ENCODE data around the gene A3GALT2.
"Not testable (repeated sequence)": the region's sequence is repeated elsewhere in the genome, so short reads cannot be mapped to it uniquely, and the experiment has no call there.

Gene A3GALT2

DNA sequence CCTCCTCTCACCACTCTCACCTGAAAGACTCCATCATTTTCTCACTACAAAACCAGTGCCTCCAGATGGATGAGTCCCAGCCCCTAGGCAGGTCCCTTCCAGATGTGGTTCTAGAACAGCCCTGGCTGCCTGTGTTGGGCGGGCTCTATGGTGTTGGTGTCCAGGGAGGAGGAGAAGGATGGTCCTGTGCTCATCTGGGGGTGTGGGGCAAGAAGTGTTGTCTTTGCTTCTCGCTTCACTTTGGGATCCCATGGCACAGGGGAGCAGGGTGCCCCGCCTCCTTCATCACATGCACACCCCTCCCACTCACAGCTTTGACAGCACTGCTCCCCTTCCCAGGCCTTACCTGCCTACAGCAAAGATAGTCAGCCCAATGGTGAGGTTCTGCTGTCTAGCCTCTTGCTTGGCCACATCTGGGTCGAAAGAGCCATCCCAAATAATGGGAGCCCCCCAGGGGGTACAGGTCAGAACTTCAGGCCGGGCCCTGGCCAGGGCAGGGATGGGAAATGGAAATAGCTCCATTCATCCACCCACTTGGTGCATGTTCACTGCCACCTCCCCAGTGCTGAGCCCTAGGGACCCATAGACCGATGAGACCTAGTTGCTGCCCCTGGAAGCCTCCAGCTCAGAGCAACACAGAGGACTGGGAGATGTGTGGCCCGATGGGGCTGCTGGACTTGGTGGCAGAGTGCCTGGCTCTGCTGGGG is 9.0 kb downstream of the A3GALT2 start:
- no peak for DNase-seq

DNA sequence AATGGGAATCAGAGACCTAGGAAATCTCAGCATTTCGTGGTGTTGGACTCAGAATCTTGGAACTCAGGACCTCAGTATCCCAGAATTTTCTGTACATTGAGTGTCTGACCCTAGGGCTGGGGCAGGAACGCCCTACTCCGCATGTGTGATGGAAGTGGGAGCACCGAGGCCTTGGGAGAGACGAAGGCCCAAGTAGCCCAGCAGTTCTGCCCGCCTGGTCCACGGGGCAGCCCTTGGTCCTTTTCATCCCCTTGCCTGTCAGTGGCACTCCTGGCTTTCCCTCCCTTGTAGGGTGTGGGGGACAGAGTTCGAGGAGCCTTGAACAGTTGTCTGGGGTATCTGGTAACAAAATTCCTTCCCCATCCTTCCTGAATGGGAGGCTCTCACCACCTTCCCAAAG is 10.2 kb downstream of the A3GALT2 start:
- no peak for DNase-seq

DNA sequence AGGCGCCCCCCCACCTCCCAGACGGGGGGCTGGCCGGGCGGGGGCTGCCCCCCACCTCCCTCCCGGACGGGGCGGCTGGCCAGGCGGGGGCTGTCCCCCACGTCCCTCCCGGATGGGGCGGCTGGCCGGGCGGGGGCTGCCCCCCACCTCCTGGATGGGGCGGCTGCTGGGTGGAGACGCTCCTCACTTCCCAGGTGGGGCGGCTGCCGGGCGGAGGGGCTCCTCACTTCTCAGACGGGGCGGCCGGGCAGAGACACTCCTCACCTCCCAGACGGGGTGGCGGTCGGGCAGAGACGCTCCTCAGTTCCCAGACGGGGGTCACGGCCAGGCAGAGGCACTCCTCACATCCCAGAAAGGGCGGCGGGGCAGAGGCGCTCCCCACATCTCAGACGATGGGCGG is 11.5 kb downstream of the A3GALT2 start:
- not testable (repeated sequence) for DNase-seq

DNA sequence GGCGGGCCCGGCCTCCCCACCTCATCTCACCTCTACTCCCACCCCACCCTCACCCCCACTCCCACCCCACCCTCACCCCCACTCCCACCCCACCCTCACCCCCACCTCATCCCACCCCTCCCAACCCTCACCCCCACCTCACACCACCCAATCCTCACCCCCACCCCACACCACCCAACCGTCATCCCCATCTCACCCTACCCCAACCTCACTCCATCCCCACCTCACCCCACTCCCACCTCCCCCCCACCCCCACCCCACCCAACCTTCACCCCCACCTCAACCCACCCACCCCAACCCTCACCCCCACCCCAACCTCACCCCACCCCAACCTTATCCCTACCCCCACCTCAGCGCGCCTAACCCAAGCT is 13.4 kb downstream of the A3GALT2 start:
- no peak for DNase-seq

DNA sequence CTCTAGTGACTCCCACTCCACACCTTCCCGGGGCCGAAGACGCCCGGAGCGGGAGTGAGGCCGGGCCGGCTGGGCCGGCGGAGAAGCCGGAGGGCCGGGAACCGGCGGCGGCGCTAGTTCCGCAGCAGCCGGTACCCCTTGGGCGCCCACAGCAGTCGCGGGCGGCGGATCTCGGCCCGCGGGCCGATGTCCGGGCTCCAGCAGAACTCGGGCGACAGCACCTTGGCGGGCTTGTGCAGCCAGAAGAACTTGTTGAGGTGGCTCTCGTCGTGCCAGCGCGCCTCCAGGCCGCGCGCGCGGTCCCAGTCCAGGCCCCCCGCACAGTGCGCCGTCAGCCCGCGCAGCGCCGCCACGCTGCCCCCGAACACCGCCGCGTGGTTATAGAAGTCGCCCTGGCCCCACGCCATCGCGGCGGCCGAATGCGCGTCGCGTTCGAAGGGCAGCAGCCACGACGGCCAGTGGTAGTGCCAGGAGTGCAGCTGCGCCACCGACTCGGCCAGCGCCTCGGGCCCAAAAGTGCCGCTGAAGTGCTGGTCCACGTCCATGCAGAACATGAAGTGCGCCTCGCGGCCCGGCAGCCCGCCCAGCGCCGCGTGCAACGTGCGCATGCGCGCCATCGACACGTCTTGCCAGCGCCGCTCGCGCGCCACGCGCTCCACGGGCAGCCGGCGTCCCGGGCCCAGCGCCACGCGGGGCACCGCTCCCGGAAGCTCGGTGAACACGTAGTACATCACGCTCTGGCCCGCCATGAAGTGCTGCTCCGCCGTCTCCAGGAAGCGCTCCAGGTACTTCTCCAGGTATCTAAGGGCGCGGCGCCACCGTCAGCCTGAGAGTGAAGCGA is 14.0 kb downstream of the A3GALT2 start:
- DNase-seq, result no peak

DNA sequence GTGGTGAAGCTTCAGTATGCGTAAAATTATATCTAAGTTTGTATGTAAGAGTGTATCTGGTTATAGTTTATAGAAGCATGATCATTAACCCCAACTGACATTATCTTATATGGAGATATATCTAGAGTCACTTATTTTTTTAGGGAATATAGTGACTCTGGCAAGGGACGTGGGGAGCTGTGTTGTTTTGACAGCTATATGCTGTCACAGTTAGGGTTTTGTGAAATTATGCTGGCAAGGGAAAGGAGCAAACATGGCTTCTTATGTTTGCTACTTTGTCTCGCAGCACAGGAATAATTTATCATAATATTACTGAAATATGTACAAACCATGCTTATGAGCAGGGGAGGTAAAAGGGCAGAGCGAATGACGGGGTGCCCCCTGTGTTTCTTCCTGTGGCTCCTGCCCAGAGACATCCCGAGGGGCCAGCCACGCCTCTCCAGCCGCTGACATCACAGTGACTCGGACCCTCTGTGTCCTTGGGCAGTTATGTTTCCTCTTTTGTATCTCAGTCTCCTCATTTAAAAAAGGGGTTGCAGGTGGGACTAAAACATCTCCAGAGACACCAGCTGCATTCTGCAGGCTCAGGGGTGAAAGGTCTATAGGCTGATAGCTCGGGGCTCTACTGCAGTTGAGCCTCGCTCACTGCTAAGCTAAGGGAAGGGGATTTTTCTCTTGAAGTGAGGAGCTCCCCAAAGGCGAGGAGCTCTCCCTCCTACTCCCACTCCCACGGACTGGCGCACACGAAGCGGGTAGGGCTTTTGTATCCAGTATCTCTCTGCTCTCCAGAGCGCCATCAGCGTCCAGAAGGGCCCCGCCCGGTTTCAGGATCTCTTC is 14.9 kb downstream of the A3GALT2 start:
- no peak for DNase-seq

DNA sequence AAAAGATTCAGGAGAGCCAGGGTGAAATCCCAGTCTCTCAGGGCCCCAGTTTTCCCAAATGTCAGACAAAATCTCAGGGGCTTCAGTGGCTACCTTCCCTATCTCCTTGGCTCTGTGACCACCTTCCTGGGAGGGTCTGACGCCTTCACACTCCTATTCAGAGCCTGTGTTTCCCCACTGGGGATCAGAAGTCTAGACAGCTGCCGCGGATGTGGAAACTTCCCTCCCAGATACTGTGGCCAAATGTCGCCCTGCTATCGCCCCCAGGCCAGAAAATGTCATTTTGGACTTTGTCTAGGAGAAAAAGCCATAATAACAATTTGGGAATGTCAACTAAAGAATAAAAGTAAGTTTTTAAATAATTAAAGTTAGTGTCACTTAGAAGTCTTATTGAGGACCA is 15.9 kb downstream of the A3GALT2 start:
- DNase-seq, result no peak

DNA sequence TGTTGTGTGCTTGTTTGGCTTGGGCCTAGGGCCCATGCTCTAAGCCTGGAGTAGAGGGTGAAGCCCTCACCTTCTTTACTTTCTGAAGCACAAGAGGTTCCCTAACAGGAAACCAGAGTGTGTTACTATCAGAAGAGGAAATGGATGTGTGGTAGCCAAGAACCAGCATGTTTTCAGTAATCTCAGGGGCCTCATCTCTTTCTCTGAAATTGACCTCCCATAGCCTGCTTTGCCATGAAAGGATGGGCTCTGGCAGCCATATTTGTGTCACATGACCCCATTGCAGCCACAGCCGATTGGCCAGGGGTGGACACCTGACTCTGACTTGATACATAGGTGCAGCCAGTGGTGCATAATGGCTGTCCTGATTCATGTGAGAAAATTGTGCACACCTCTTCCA is 18.6 kb downstream of the A3GALT2 start:
- peak in 1 of 2 donors; percentile 35 for DNase-seq

DNA sequence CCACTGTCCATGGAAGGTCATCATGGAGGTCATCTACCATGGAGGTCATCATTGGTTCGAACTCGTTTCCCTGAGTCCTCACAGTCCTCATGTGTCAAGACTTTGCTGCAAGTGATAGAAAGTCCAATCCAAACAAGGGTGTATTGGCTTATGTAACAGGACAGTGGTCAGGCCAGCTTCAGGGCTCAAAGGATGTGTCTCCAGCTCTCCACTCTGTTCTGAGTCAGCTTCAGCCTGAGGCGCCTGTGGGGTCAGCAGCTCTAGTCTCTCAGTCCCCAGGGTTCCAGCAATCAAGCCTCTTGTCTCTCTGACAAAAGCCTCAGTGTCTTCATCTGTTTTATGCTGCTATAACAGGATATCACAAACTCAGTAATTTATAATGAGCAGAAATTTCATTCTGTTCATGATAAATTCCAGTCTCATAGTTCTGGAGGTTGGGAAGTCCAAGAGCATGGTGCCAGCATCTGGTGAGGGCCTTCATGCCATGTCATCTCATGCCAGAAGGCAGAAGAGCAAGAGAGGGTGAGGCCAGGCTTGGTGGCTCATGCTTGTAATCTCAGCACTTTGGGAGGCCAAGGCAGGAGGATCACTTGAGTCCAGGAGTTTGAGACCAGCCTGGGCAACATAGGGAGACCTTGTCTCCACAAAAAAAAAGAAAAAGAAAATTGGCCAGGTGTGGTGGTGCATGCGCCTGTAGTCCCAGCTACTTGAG is 19.5 kb downstream of the A3GALT2 start:
- DNase-seq, result no peak

DNA sequence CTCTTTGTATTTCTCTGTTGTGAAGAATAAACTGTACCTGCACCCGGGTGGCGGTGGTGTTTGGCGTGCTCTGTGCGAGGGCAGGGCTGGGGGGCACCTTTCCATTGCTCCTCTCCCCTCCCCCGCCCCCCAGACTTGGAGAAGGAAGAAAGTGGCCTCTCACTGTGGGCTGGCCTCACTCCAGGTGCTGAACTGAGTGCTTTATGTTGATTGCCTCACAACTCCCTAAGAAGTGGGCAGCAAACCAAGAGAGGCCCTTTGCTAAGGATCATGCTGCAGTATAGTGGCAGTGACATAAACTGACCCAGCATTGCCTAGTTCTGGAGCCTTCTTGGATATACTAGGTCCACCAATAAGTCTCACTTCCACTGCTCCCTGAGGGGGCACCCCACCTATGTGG is 20.2 kb downstream of the A3GALT2 start:
- DNase-seq, result no peak

DNA sequence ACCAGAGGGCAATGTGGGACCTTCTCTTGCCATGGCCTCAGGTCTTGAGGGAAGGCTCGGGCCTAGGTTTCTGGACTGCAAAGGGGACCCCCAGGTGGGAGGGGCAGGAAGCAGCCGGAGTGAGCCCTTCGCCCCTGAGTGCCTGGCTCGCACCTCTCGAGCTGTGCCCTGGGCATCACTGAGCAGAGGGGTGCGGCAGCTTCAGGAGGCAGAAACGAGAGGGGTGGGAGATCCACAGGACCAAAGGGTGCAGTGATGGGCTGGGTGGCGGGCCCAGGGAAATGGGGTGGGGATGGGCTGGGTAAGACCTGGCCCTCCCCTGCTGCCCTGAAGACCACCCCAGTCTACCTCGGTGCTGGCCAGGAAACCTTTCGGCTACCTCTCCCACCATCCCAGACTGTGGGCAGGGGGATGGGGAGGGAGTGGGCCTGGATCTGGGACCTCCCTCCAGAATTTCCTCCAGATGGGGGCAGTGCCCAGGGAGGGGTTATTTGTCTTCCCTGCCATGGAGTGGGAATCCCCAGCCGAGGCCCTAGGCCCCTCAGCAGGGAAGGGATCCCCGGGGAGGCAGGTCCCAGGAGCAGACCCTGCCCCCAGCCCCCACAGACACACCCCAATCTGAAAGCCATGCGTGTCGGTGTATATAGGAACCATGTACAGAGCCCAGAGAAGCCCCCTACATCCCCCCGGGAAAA is 21.3 kb downstream of the A3GALT2 start:
- no peak for DNase-seq

DNA sequence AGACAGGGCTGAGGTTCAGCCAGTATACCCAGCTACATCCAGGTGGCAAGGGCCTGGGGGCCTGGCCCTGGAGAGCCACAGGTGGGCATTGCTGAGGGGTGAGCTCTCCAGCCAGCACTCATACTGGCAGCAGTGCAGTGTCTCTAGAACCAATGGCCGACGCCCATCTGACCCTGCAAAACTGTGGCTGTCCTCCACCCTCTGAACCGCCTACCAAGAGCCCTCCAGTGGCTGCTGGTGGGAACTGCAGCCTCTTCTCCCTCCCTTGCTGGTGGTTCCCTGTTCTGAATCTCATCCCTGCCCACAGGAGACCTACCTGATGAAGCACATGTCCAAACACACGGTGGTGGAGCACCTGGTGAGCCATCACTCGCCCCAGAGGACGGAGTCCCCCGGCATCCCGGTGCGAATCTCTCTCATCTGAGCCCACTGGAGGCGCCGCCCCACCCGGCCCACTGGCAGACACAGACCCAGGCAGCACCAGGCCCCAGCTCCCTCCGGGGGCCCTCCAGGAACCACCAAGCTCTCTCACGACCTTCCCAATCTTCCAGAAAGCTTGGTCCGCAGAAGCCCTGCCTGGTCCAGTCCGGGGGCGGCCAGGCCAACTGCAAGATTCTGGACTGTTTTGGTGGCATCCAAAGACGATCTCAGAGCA is 22.1 kb downstream of the A3GALT2 start:
- peak; percentile 60 to 65 for DNase-seq

DNA sequence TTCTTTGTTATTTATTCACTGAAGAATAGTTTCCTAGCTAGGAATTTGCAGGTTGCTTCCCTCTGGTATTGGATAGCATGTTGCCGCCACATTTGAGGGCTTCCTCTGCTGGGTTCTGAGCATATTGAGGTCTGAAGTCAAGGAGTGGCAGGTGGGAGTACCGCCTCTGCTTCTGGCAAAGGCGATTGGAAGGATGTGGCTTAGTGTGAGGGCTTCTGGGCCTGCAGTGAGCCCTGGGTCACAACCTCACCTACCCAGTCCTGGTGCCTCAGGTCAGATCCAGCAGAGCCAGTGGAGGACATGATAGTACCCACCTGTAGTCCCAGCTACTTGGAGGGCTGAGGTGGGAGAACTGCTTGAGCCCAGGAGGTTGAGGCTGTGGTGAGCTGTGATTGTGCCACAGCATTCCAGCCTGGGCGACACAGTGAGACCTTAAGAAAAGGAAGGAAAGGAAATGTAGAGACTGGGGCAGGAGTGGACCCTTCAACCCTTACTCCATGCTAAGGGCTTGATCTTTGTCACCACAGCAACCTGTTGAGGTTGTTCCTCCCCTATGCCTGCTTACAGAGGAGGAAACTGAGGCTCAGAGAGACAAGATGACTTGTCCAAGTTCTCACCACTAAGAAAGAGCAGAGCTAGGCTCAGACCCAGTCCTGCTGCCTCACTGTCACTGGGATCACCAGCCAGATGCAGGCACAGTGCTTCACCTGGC is 22.8 kb downstream of the A3GALT2 start:
- DNase-seq, result no peak

DNA sequence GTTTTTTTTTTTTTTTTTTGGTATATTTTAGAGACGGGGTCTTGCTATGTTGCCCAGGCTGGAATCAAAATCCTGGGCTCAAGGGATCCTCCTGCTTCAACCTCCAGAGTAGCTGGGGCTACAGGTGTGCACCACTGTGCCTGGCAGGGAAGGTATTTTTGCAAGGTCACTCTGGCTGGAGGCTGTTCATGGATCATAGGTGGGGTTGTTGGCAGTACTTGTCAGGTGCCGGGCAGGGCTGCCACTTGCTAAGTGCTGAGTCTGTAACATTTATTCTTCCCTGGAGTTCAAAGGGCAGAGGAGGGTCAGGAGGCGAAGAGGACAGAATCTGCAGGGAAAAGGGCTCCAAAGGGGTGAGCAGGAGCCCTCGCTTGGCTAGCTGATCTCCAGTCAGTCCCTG is 24.1 kb downstream of the A3GALT2 start:
- DNase-seq, result no peak

DNA sequence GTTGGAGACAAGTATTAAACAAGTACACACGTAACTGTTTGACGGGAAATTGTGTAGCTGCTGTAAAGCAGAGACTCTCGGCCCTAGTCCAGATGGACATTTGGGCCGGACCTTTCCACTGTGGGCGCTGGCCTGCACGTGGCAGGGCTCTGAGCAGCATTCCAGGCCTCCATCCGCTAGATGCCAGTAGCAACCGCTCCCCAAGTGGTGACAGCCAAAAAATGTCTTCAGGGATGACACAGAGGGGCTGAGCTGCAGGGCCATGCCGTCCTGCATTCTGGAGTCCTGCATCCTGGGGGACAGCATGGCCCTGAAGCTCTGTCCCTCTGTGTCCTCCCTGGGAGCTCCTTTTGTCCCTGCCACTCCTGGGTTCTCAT is 24.8 kb downstream of the A3GALT2 start:
- no peak for DNase-seq

DNA sequence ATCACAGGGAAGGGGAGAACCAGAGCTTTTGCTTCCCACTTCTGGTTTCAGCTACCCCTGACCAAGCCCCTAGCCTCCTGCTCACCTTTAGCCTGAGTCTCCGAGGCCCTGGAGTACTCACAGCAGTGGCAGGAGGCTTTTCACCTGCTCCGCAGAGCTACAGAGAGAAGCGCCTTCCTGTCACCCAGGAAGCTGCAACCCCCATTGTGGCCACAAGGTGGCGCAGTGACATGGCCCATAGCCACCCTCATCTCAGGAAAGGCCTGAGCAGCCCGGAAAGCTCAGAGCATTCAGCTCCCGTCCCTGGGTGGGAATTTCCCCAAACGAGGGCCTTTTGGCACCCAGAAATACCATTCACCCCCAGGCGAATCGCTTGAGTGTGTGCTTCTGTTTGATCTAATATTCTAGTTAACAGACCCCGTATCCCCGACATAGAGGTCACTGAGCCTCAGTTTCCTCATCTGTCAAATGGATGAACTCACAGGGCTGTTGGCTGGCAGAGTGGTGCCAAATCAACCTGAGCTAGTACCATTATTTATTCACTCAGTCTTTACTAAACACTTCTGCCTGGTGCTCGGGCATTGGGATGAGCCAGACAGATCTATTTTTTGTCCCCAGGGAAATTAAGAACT is 25.3 kb downstream of the A3GALT2 start:
- peak; percentile 77 to 87 for DNase-seq

DNA sequence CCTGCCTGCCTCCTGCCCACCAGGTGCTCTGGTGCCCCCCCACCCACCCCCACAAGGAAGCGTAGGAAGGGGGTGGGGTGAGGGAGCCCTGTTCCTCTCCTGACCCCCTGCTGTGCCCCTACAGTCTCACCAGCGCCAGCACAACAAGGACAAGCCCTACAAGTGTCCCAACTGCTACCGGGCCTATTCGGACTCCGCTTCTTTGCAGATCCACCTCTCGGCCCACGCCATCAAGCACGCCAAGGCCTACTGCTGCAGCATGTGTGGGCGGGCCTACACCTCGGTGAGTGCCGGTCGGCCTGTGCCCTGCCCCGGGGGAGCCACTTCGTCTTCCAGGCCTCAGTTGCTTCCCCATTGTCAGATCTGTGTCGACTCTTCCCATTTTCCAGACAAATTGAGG is 25.9 kb downstream of the A3GALT2 start:
- no peak for DNase-seq

DNA sequence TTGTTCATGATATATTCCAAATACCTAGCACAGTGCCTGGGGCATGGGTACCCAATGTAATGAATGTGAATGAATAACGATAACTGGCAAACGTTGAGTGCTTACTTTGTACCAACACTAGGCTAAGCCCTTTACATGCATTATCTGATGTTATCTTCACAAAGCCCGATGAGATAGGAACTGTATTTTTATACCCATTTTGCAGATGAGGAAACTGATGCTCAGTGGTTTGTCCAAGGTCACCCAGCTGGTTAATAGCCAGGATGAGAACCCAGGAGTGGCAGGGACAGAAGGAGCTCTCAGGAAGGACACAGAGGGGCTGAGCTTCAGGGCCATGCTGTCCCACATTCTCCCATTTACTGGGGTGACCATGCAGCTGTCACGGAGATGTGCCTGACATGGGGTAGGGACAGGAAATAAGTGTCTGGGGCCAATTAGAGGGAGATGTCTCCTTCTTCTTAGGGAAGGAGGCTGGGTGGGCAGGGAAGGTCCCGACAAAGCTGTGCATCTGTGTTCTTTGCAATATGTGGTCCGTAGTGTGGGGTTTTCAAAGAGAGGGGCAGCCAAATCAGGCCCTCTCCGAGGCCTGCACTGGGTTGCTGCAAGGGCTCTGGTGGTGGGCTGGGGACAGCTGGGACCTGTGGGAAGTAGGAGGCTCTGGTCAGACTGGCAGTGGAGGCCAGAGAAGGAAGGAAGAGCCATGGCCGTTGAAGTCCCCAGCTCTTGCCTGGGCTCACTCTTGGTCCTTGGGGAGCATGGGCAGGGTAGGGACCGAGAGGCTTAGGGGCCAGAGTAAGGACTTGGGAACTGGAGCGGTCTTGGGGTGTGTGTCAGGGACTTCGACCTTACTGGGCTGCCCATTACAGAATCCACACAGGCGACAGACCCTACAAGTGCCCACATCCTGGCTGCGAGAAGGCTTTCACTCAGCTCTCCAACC is 26.6 kb downstream of the A3GALT2 start:
- no peak for DNase-seq

DNA sequence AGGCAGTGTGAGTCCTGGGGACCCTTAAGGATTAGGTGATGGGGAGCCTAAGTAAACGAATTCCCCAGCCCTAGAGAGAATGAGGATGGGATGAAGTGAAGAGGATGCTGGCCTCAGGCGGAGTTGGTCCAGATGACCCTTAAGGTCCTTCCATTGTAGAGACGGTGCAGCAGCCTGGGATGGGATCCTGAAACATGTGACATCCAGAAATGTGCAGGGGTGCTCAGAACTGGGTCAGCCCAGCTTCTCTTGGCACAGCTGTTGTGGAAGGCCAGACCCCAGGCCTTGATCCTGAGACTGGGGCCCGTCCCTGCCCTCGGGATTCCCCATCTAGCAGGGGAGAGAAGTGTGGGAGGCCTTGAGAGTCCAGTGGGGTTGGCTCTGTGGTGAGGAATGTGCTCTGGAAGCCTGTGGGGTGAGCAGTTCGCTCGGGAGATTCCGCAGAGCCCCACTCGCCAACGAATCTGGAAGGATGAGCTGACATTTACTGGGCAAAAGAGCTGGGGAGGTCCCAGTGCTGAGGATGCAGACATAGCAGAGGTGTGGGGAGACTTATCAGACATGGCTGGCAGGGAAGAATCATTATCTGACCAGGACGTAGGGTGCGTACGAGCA is 28.1 kb downstream of the A3GALT2 start:
- DNase-seq, result no peak

Data from CD4-positive, alpha-beta T cell treated with Interferon alpha-2 for 1 hour (primary cell).